GM18526 (cell line): Measurements from ENCODE around the gene ESYT2.

Source experiments
- POLR2A ChIP-seq: IDR thresholded peaks from 3 replicates; pipeline ENCODE4 v1.6.1; 2011; ENCODE audit not compliant: insufficient read length; ENCODE audit errors: extremely low read depth

ESYT2 gene

GRCh38 chr7:158818325-158819213 lies 10.7 kb downstream of the ESYT2 start:
- TF ChIP-seq POLR2A: no peak

- no peak for TF ChIP-seq POLR2A
Observed at GRCh38 chr7:158816995-158817394, 12.3 kb downstream of the ESYT2 start.

- TF ChIP-seq POLR2A: no peak
Observed at GRCh38 chr7:158816271-158816670, 13.0 kb downstream of the ESYT2 start.

- TF ChIP-seq POLR2A: no peak
Observed at GRCh38 chr7:158815800-158816128, 13.5 kb downstream of the ESYT2 start.

GRCh38 chr7:158815083-158815799 lies 14.1 kb downstream of the ESYT2 start:
- TF ChIP-seq POLR2A: no peak

GRCh38 chr7:158814637-158815036 lies 14.7 kb downstream of the ESYT2 start:
- no peak for TF ChIP-seq POLR2A

- TF ChIP-seq POLR2A: no peak
Observed at GRCh38 chr7:158812684-158813083, 16.6 kb downstream of the ESYT2 start.

GRCh38 chr7:158811894-158812293 lies 17.4 kb downstream of the ESYT2 start:
- TF ChIP-seq POLR2A: no peak

- TF ChIP-seq POLR2A: no peak
Observed at GRCh38 chr7:158811461-158811860, 17.8 kb downstream of the ESYT2 start.

GRCh38 chr7:158810846-158811245 lies 18.5 kb downstream of the ESYT2 start:
- no peak for TF ChIP-seq POLR2A

GRCh38 chr7:158809596-158809995 lies 19.7 kb downstream of the ESYT2 start:
- TF ChIP-seq POLR2A: no peak

- TF ChIP-seq POLR2A: no peak
Observed at GRCh38 chr7:158808126-158808525, 21.2 kb downstream of the ESYT2 start.

- TF ChIP-seq POLR2A: no peak
Observed at GRCh38 chr7:158805937-158806336, 23.4 kb downstream of the ESYT2 start.

GRCh38 chr7:158805414-158805813 lies 23.9 kb downstream of the ESYT2 start:
- no peak for TF ChIP-seq POLR2A

- no peak for TF ChIP-seq POLR2A
Observed at GRCh38 chr7:158804335-158804734, 25.0 kb downstream of the ESYT2 start.

- no peak for TF ChIP-seq POLR2A
Observed at GRCh38 chr7:158803367-158803969, 25.8 kb downstream of the ESYT2 start.
